ENCODE data around the gene KLF16. TPM values are rescaled to one million over a fixed set of nuclear protein-coding genes. Genes with fewer than 3 reads are reported as not detected.

Gene KLF16
- total and polyA plus RNA-seq, 10 of the 15 experiments (the other 5 are each of a cell fraction or from before 2014, with no cell fraction given): 0.03 to 41.2 (median 2.6) TPM

DNA sequence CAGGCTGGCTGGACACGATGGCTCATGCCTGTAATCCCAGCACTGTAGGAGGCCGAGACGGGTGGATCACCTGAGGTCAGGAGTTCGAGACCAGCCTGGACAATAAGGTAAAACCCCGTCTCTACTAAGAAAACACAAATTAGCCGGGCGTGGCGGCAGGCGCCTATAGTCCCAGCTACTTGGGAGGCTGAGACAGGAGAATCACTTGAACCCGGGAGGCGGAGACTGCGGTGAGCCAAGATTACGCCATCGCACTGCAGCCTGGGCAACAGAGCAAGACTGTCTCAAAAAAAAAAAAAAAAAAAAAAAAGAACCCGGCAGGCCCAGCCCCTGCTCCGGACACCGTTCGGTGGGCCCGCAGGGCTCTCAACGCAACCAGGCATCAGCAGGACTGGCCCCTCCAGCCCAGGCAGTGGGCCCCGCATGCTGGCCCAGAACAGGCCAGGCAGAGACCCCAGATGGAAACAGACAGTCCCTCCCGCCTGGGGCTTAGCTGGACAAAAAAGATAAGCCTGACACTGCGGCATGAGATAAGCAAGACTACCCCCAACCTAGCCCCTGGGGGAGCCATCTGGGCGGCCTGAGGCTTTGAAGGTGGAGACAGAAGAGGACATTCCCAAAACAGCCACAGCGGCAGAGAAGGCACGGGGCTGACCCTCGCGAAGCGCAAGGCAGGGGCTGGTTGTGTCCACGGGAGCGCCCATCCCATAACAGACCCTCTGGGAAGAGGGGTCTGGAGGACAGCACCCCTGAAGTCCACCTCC lies 26.7 kb downstream of the KLF16 start:
- no peaks in the 10 kb centered on the region for H3K4me1 ChIP-seq (ENCODE audit: control insufficient read depth, insufficient read depth, low read length)
- peaks cover 24% of the 10 kb centered on the region for H3K79me2 ChIP-seq (ENCODE audit: control insufficient read depth, insufficient read depth, low read length)
- POLR2A ChIA-PET: no interaction called here
- RAD21 ChIA-PET (ENCODE audit: unreplicated experiment): no interaction called here
- FAIRE-seq (no peak), DNase-seq (ENCODE audit: low read depth, low spot score) (no peak), ATAC-seq (no peak)
- TF ChIP-seq WRNIP1 (IDR thresholded peaks at IDR 0.05; ENCODE audit: borderline replicate concordance, low read depth, low read length): no peak
- no peak for TF ChIP-seq LARP7 (IDR thresholded peaks at IDR 0.05)
- TF ChIP-seq CBX5 (IDR thresholded peaks at IDR 0.05; ENCODE audit: low read depth): no peak
- TF ChIP-seq ZNF274 (IDR thresholded peaks at IDR 0.05; ENCODE audit: insufficient read depth, insufficient read length): no peak
- no peak for TF ChIP-seq PAX5 (IDR thresholded peaks at IDR 0.05; ENCODE audit: borderline replicate concordance, low read depth, low read length)
- no peak for TF ChIP-seq TARDBP (IDR thresholded peaks at IDR 0.05; ENCODE audit: borderline replicate concordance)
- TF ChIP-seq MTA2 (IDR thresholded peaks at IDR 0.05; ENCODE audit: low read depth): no peak
- TF ChIP-seq SMARCA5 (IDR thresholded peaks at IDR 0.05): no peak
- no peak for TF ChIP-seq POU2F2 (IDR thresholded peaks at IDR 0.05; ENCODE audit: borderline replicate concordance, low read depth, low read length)
- no peak for TF ChIP-seq ZNF217 (IDR thresholded peaks at IDR 0.05)
- TF ChIP-seq, protein P1, sequence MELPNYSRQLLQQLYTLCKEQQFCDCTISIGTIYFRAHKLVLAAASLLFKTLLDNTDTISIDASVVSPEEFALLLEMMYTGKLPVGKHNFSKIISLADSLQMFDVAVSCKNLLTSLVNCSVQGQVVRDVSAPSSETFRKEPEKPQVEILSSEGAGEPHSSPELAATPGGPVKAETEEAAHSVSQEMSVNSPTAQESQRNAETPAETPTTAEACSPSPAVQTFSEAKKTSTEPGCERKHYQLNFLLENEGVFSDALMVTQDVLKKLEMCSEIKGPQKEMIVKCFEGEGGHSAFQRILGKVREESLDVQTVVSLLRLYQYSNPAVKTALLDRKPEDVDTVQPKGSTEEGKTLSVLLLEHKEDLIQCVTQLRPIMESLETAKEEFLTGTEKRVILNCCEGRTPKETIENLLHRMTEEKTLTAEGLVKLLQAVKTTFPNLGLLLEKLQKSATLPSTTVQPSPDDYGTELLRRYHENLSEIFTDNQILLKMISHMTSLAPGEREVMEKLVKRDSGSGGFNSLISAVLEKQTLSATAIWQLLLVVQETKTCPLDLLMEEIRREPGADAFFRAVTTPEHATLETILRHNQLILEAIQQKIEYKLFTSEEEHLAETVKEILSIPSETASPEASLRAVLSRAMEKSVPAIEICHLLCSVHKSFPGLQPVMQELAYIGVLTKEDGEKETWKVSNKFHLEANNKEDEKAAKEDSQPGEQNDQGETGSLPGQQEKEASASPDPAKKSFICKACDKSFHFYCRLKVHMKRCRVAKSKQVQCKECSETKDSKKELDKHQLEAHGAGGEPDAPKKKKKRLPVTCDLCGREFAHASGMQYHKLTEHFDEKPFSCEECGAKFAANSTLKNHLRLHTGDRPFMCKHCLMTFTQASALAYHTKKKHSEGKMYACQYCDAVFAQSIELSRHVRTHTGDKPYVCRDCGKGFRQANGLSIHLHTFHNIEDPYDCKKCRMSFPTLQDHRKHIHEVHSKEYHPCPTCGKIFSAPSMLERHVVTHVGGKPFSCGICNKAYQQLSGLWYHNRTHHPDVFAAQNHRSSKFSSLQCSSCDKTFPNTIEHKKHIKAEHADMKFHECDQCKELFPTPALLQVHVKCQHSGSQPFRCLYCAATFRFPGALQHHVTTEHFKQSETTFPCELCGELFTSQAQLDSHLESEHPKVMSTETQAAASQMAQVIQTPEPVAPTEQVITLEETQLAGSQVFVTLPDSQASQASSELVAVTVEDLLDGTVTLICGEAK (IDR thresholded peaks at IDR 0.05; ENCODE audit: borderline replicate concordance): no peak
- TF ChIP-seq, protein P2, sequence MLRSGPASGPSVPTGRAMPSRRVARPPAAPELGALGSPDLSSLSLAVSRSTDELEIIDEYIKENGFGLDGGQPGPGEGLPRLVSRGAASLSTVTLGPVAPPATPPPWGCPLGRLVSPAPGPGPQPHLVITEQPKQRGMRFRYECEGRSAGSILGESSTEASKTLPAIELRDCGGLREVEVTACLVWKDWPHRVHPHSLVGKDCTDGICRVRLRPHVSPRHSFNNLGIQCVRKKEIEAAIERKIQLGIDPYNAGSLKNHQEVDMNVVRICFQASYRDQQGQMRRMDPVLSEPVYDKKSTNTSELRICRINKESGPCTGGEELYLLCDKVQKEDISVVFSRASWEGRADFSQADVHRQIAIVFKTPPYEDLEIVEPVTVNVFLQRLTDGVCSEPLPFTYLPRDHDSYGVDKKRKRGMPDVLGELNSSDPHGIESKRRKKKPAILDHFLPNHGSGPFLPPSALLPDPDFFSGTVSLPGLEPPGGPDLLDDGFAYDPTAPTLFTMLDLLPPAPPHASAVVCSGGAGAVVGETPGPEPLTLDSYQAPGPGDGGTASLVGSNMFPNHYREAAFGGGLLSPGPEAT (IDR thresholded peaks at IDR 0.05; ENCODE audit: low read depth): no peak
- no peak overlapping the region for H3K27ac ChIP-seq (ENCODE audit: control insufficient read depth, insufficient read depth)
- H3K4me3 ChIP-seq: no peak overlapping the region
- H3K27me3 ChIP-seq (replicated peaks in 1 of 2; ENCODE audit: control insufficient read depth in 2 of 2, insufficient read depth in 2 of 2, low read length in 1 of 2): no peaks in the 10 kb centered on the region
- H3K4me2 ChIP-seq (ENCODE audit: control insufficient read depth, insufficient read depth): no peak overlapping the region
- 91% methylated on average over 26 of the region's 31 CpGs for WGBS (ENCODE audit: insufficient coverage, insufficient replicate concordance, low lambda C conversion rate, missing lambda C conversion rate)
- intact Hi-C loops (cut with micrococcal nuclease; ENCODE audit: unreplicated experiment) (no loop called here), in situ Hi-C loops (cut with MboI) (no loop called here)
- no peaks in the 10 kb centered on the region; a peak in 2 of 4 replicates for H3K36me3 ChIP-seq (ENCODE audit: control insufficient read depth in 2 of 2, insufficient read depth in 2 of 2, low read length in 1 of 2)
- no TSS peak for BruUV-seq (replicated peaks)
- H2AFZ ChIP-seq (ENCODE audit: control insufficient read depth, low read depth, low read length): no peak overlapping the region
- SMC1A ChIA-PET (ENCODE audit: uncharacterized antibody, unreplicated experiment): interaction anchor here (0.8 to 1.0 kb wide), 2 partner anchors 11 to 75 kb away, joined by 3 read pairs; no protein-coding TSS in a partner anchor
- CTCF ChIA-PET: interaction anchor here (0.8 to 4.2 kb wide), 6 partner anchors 8 to 479 kb away, joined by 4 to 27 read pairs (median 8); partner anchors contain the start of gene REXO1
- H4K20me1 ChIP-seq (ENCODE audit: control insufficient read depth, insufficient read depth): peaks cover 8% of the 10 kb centered on the region
- H3K9ac ChIP-seq (ENCODE audit: control insufficient read depth, insufficient read depth, low read length): no peak overlapping the region
- H3K9me3 ChIP-seq (replicated peaks; ENCODE audit: control insufficient read depth, insufficient read depth, low read length): no peaks in the 10 kb centered on the region
